ENCODE data around the gene GRM5.
A peak's percentile ranks its signal among the peaks of the same experiment; 100 is the strongest.

GRM5 gene

DNA sequence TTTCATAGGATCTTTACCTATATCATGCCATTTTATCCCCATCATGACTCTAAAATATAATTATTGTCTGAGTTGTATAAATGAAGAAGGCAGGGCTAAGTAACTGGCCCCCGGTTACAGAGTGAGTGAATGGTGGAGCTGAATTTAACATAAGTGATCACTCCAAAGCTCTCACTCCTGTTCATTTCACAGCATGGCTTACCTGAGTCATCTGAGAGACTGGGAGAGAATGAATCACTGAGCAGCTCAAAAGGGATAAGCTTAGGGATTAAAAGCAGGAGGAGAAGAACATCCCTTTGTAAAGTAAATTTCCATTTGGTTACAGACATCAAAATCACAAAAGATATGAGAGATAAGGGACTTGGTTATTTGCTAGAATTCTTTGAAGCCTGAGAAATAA, 434.3 kb downstream of the GRM5 start:
- DNase-seq (ENCODE audit: low read depth, low spot score): peak; percentile 5
- no peak overlapping the region for H3K27ac ChIP-seq

DNA sequence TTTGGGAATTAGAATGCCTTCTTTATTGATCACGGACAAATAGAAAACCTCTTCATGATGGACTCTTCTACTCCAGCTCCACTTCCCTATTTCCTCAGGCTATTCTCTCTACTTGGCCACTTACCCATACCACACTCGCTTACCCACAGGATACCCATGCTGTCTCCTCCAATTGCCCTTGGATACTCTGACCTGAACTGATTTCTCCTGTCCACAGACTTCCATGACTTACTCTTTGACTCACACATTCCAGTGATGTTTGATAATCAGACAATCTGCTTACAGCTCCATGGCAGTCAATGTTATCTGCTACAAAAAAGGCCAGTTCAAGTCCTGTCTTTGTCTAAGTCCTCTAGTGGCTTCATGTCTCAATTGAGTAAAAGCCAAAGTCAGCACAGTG, 436.3 kb downstream of the GRM5 start:
- H3K27ac ChIP-seq: no peak overlapping the region
- no peak for DNase-seq (ENCODE audit: low read depth, low spot score)

DNA sequence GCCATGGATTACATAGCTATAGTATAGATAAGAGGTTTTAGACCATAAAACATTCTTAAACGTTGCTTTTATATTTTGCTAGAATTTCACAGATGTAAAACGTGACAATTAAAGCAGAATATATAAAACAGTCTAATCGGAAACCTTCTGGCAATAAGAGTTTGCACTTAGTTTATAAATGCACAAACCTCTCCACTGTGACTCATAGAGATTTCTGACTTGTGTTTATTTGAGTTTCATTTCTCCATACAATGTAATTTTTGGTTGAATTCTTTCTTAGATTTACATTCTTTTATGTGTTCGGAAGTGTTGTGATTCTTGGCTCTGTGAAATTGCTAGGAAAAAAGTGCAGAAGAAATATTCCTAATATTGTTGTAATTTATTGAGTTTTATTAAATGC, 439.6 kb downstream of the GRM5 start:
- no peak overlapping the region for H3K27ac ChIP-seq
- DNase-seq (ENCODE audit: low read depth, low spot score): no peak

DNA sequence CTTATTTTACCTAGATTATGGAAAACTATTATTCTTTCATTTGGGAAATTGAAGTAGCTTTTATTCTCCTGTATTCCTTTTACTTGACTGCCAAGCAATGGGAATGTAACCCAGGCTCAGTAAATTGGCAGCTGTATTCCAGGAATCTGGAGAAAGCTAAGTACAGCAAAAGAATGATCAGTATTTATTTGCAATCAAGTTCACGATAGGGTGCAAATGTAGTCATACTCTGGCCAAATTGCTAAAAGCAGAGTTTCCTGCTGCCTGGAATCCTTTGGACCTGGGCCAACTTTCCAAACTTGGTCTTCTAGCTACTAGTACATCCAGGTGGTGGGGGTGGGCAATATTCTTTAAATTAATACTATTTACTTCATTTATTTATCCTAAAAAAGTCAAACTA, 442.3 kb downstream of the GRM5 start:
- no peak overlapping the region for H3K27ac ChIP-seq
- no peak for DNase-seq (ENCODE audit: low read depth, low spot score)

DNA sequence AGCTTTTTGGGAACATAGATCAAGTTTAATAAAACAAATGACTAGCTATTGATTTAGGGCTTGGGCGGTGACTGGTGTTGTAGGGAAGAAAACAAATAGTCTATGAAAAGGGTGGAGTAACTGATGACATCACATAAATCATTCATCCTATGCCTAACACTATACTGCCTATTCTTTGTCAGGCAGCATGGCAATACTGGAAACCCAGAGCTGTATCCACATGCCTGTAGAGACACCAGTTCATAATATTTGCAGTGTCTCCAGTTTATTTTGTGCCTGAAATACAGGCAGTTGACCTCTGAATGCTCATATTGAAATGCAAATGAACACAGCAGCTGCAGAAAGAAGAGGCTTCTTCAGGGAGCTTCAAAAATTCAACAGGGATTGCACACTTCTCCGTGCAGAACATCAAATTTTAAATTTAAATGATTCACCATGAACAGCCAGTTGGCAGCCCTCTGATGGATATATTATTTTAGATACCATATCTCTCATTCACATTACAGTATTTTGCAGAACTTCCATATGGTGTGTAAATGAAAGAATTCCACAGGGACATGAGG, 445.1 kb downstream of the GRM5 start:
- no peak for DNase-seq (ENCODE audit: low read depth, low spot score)
- H3K27ac ChIP-seq: no peak overlapping the region

DNA sequence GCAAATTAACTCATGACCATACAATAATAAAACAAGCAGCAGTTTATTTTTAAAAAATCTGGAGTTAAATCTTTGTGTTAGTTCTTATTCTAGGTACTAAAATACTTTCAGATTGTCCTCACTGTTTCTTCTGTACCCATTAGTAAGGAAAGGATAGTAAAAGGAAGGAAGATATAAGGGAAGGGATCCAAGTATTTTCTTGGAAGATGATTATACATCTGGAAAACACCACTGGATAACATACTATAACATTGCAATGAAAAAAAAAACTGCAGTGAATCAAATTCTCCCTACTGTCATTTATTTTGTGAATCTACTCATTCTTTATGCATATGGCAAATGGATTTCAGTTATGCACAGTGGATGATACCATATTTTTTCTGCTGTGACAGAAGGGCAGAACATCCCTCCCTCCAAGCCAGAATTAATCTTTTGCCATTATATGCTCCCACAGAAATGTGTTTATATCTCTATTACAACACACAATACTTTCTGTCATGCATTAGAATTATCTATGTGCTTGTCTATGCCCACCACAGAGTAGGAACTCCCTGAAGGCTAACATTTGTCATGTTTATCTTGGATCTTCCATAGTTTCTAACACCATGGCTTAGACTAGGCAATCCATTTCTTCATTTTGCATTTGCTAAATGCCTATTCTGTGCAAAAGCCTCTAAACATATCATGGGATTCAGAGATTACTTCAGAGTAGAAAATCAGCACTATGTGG, 446.0 kb downstream of the GRM5 start:
- no peak for DNase-seq (ENCODE audit: low read depth, low spot score)
- no peak overlapping the region for H3K27ac ChIP-seq

DNA sequence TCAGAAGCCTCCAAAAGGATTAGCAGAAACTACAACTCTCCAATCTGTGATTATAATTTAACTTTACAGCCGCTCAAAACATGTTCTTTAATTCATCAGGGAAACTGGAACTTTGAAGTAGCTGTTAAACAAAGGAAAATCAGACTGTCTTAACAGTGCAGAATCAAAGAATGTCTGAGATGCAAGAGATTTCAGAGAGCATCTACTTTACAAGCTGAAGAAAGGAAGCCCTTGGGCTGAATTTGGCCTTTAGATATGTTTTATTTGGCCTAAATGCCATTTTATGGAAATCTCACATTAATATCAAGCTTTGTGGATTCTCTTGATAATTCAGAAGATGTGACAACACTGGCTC, 446.7 kb downstream of the GRM5 start:
- H3K27ac ChIP-seq: no peak overlapping the region
- DNase-seq (ENCODE audit: low read depth, low spot score): no peak

DNA sequence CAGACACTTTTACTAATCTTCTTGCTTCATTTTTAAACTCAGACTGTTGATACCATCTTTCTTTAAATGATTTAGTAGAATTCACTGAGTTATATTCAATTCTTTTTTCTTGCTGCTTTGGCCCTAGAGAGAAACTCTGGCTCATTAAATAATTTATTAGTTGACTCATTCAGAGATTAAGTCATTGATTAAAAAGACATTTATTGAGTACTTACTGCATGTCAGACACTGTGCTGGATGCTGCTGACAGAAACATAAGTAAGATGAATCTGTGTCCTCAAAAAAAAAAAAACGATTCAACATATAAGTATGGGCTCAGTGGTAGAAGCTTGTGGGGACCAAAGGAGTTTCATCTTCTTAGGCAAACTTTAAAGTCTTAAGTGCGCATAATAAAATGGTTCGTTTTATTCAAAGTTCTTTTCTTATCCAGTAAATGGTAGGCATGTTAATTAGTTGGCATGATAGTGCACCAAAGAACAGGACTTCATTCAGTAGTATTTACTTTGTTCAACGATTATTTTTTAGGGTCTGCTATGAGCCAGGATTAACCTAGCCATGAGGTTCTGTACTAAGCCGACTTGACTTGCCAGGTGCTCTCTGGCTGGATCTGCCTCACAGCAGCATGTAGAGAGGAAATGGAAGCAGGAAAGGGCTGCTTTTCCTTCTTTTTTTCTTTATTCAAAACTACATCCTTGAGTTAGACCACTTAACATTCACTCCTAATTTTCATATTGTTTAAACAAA, 447.3 kb downstream of the GRM5 start:
- no peak for DNase-seq (ENCODE audit: low read depth, low spot score)
- H3K27ac ChIP-seq: no peak overlapping the region

DNA sequence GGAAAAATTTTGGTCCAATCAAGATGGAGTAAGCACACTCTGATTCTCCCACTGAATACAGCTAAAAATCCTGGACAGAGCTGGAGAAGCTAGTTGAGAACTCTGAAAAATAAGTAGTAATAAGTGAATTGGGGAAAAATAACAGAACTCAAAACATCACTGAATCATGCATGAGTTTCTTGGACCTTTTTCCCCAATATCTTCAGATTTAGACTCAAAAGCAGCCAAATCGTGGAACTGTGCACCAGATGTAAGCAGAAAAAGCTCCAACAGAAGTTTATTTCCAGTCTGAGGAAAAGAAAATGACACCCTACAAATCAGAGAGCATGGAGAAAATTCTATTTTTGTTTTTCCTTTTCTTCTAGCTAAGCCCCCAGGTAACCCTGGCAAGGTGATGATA, 448.6 kb downstream of the GRM5 start:
- DNase-seq (ENCODE audit: low read depth, low spot score): no peak
- H3K27ac ChIP-seq: no peak overlapping the region

DNA sequence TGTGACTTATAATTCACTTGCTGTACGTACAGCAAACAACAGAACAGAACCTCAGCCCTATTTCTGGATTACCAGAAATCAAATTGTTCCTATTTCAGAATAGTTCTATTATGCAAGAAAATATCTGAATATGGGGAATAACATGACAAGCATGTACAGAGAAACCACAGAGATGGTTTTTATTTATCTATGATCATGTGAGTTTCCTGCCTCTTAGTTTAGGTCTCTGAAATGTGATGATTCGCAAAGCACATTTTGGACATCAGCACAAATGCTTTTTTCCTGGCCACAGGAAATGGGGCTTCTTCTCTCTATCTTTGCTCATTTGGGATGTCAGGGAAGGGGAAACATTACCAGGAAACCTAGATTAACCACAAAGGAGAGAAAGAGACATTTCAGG, 461.5 kb downstream of the GRM5 start:
- DNase-seq (ENCODE audit: low read depth, low spot score): no peak
- no peak overlapping the region for H3K27ac ChIP-seq

DNA sequence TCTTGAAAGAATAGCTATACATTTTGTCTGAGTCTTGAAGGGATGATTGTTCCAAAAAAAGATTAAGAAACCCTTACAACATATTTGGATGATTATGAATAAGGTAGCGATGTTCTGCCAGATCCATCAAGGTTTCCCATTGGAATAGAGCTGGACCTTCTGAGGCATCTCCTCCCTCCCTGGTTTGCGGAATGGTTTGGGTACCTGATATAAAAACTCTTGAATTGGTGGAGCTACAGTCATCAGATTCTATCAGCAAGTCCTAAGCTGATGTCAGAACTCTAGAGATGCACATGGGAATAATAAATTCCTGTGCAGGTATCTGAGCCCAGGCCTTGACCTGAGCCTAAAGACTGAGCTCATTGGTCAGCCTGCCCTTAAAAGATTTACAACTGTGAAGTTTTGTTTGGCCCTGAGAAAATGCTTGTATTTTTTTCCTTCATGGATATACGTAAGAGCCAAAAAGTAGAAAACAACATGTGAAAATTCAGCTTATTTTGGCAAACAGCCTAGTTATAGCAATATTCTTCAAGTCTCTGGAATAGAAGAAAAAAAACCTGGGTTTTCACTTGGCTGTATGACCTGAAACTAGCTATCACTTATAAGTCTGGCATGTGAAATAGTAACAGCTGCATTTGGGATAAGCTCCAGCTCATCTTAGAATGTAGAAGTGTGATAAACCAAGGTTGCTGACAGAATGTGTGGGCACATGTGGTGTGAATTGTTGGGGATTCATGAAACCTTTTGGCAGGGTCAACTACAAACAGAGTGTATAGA, 462.5 kb downstream of the GRM5 start:
- H3K27ac ChIP-seq: no peak overlapping the region
- DNase-seq (ENCODE audit: low read depth, low spot score): no peak

DNA sequence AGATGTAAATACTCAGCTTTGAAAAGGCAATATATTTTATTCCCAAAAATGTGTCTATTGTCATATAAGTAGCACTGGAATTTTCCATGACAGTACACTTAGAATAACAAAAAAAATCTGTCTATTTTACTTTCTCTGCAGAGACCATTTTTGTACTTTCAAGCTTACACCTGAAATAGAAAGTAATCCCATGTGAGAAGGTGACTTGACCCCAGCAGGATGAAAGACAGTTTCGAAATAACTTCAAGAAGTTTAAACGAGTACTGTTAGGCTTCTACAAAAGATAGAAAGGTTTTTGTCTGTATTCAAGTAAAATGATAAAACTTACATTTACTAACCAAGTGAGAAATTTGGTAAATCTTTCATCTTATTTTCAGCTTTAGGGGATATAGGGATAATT, 468.4 kb downstream of the GRM5 start:
- H3K27ac ChIP-seq: no peak overlapping the region
- no peak for DNase-seq (ENCODE audit: low read depth, low spot score)

DNA sequence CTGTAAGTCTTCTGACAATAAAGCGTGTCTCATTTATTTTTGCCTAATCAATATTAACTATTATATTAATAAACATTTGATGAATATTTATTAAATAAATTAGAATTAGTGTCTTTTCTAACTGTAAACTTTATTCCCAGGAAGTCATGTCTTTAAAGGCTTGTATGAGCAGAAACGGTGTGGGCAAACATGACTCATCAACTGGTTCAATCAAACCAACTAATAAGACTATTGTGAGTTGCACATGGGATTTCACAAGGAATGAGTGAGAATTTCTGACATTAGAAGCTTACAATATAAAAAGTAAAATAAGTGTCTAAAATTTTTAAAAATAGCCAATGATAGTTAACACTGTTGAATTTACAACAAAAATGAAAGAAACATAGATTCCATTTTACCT, 469.0 kb downstream of the GRM5 start:
- peak; percentile 10 for DNase-seq (ENCODE audit: low read depth, low spot score)
- no peak overlapping the region for H3K27ac ChIP-seq

DNA sequence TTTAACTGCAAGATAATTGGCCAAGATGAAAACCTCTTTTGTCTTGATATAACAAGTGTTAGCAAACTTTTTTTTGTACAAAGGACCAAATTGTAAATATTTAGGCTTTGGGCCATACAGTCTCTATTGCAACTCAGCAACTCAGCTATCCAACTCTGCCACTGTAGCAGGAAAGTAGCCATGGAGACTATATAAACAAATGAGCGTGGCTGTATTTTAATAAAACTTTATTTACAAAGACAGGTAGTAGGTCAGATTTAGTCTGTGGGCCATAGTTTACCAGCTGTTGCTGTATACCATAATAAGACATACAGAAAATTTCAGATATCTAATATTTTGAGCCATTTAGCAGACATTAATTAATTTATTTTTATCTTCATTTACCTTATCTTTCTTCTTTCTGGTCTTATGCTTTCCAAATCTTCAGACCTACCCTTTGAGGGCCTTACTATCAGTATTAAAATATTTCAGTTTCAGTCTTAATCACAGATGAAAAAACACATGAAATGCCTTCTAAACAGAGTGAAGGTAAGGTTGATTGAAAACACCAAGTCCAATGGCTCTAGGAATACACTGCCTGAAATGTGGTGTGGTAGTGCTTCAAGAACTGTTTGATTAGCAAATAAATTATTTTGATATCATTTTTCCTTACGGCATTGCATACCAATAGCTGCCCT, 471.4 kb downstream of the GRM5 start:
- DNase-seq (ENCODE audit: low read depth, low spot score): no peak

DNA sequence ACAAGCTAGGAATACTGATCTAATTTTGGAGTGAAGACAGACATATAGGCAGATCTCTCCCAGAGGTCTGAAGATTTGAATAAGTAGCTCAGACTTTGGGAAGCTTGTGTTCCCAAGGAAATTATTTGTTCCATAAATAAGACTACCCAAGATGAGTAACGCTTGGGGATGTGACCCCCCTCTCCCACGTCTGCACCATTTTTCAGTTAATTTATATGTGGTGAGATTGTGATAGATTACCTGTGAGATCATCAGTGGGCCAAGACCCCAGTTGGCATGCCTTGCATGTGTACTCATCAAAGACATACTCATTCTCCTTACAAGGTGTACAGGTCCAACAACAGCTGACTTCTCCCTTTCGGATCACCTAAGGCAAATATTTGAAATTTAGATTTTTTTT, 475.4 kb downstream of the GRM5 start:
- no peak for DNase-seq (ENCODE audit: low read depth, low spot score)
- no peak overlapping the region for H3K27ac ChIP-seq

More for the DNA sequence above, 471.4 kb downstream of the GRM5 start:
- H3K27ac ChIP-seq: no peak overlapping the region

DNA sequence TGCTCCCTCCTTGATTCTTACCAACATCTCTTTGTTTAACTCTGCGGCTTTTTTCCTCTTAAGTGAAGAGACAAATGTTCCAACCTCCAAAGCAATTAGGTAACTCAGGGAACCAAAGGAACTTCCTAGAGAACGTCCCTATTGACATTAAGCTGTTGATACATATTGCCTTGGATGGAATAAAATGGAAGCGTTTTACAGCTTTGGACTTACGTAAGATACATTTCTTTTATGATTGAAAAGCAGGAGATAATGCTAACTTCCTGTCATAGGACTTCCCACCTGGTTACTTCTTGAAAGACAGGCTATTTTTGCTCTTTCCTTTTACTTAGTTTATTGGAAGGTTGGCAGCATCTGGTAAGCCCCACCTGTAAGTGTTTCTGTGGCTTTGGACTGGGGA, 482.5 kb downstream of the GRM5 start:
- DNase-seq (ENCODE audit: low read depth, low spot score): no peak
- H3K27ac ChIP-seq: no peak overlapping the region

DNA sequence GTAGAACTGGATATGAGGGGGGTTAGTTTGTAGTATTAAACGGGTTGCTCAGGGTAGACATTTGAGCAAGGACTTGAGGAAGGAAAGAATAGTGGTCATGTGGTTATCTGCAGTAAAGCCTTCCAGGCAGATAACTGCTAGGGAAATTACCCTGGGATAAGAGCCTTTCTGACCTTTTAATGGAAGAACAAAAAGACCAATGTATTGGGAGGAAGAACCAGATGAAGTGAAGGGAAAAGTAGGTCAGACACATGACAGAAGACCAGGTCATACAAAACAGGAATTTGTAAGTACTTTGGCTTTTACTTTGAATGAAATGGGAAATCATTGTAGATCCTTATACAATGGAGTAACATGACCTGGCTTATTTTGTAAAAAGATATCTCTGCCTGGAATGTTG, 486.3 kb downstream of the GRM5 start:
- H3K27ac ChIP-seq: no peak overlapping the region
- DNase-seq (ENCODE audit: low read depth, low spot score): no peak

DNA sequence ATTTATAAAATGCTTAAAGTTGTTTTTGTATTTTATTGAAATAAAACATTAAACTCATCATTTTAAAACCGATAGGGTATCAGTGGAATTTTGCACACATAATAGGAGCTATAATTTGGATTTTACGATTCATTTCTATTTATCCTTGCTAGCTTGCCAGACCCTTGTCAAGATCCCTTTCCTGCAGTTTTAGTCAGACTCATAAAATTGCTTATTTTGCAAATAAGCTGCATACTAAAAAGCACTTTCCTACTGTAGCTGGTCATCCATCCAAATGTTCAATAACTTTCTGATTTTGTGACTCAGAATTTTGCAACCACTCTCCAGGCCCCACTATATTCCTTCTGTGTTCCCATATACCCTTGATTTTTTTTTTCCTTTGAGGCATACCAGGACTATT, 489.0 kb downstream of the GRM5 start:
- no peak for DNase-seq (ENCODE audit: low read depth, low spot score)

DNA sequence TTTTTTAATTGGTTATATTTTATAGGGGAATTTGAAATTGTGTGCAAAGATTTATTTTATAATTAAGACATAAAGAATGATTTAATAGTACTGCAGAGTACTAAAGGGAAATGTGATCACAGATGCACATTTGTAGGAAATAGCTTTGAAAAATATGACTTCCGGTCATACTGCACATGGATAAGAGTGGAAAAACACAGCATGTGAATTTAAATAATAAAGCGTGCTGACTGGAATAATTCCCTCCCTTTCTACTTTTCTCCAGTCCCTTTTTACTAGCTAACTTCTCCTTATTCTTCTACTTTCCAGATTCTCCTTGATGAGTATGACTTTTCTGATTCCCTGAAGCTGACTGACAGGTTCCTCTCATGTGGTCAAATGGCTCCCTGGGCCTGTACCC, 489.9 kb downstream of the GRM5 start:
- no peak for DNase-seq (ENCODE audit: low read depth, low spot score)
- H3K27ac ChIP-seq: no peak overlapping the region

More for the DNA sequence above, 489.0 kb downstream of the GRM5 start:
- H3K27ac ChIP-seq: no peak overlapping the region

DNA sequence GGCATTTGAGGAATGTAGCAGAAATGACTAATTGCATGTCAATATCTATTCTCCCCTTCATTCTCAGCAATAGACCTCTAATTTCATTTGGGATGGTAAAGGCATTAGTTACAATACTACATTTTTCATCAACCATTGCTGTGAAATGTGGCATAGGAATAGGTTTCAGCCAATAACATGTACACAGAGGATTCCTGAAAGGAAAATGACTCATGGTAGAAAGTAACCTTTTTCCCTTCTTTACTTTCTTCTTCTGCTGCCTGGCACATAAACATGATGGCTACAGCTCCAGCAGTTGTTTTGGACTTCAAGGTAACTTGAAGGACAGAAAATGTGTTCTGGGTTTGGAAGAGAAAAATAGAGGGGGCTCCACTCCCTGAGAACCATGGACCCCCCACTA, 496.4 kb downstream of the GRM5 start:
- H3K27ac ChIP-seq: no peak overlapping the region
- no peak for DNase-seq (ENCODE audit: low read depth, low spot score)

DNA sequence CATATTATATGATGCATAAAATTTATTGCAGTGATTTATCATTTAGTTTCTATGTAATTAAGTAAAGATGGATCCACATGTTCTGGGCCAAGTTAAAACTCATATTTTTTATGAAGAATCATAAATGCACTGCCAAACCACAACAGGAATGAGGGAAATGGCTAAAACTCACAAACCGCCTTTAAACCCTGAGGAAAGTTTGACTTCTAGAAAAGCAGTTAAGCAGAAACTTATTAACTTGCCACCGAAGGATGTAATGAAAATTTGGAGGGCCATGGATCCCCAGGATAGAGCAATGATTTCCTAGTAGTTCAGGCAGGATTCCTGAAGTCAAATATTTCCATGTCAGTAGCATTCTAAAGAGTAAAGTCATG, 510.0 kb downstream of the GRM5 start:
- peak overlapping the region; percentile 44 for H3K27ac ChIP-seq
- no peak for DNase-seq (ENCODE audit: low read depth, low spot score)
